EL (cell line): ENCODE data around the gene PTPRK.
A peak's percentile ranks its signal among the peaks of the same experiment; 100 is the strongest.

Experiments used
- DNase-seq: peaks from one replicate; pipeline ENCODE4 v3.0.0-alpha.2; 2016

The PTPRK gene

GRCh38 chr6:128118401-128118800 is 402.0 kb downstream of the PTPRK start:
- DNase-seq = peak; percentile 65

- DNase-seq = peak; percentile 7
These were observed 402.5 kb downstream of the PTPRK start for GRCh38 chr6:128117916-128118315.

GRCh38 chr6:128114164-128114563 is 406.2 kb downstream of the PTPRK start:
- no peak for DNase-seq

GRCh38 chr6:128112494-128112893 is 407.9 kb downstream of the PTPRK start:
- no peak for DNase-seq

GRCh38 chr6:128111096-128111495 is 409.3 kb downstream of the PTPRK start:
- DNase-seq = no peak

- no peak for DNase-seq
These were observed 412.7 kb downstream of the PTPRK start for GRCh38 chr6:128107682-128108081.

GRCh38 chr6:128099571-128100197 is 420.7 kb downstream of the PTPRK start:
- DNase-seq = no peak

GRCh38 chr6:128098000-128098581 is 422.3 kb downstream of the PTPRK start:
- DNase-seq = no peak

- DNase-seq = no peak
These were observed 423.4 kb downstream of the PTPRK start for GRCh38 chr6:128097009-128097408.

- no peak for DNase-seq
These were observed 425.0 kb downstream of the PTPRK start for GRCh38 chr6:128095362-128095761.

- DNase-seq = peak; percentile 48
These were observed 441.4 kb downstream of the PTPRK start for GRCh38 chr6:128079021-128079420.

- DNase-seq = no peak
These were observed 442.1 kb downstream of the PTPRK start for GRCh38 chr6:128078276-128078675.

- DNase-seq = no peak
These were observed 443.6 kb downstream of the PTPRK start for GRCh38 chr6:128076843-128077242.

GRCh38 chr6:128074567-128074966 is 445.8 kb downstream of the PTPRK start:
- DNase-seq = no peak

- no peak for DNase-seq
These were observed 447.0 kb downstream of the PTPRK start for GRCh38 chr6:128073389-128073788.

- no peak for DNase-seq
These were observed 449.2 kb downstream of the PTPRK start for GRCh38 chr6:128071212-128071611.

GRCh38 chr6:128070406-128070805 is 450.0 kb downstream of the PTPRK start:
- DNase-seq = peak; percentile 31

GRCh38 chr6:128069188-128069587 is 451.2 kb downstream of the PTPRK start:
- DNase-seq = peak; percentile 57

GRCh38 chr6:128068119-128068479 is 452.3 kb downstream of the PTPRK start:
- no peak for DNase-seq

- DNase-seq = no peak
These were observed 452.8 kb downstream of the PTPRK start for GRCh38 chr6:128067446-128068118.

- no peak for DNase-seq
These were observed 455.3 kb downstream of the PTPRK start for GRCh38 chr6:128065072-128065471.

- DNase-seq = no peak
These were observed 455.9 kb downstream of the PTPRK start for GRCh38 chr6:128064540-128064895.

- no peak for DNase-seq
These were observed 456.4 kb downstream of the PTPRK start for GRCh38 chr6:128063850-128064539.
